HAP-1 (cell line): Measurements from ENCODE around the gene NOL9.

Experiments
- DNase-seq, 2 experiments: peaks; one replicate each; pipeline ENCODE4 v3.0.0-alpha.2; 2016 to 2020; ENCODE audit warnings: low spot score in 2 of 2
- H3K27me3 ChIP-seq: fragments of 250-450 bp; sonication (Bioruptor Pico); 2 replicates; pipeline ENCODE4 v1.5.1; 2020; ENCODE audit warnings: low read depth, mild to moderate bottlenecking, moderate library complexity
- H3K36me3 ChIP-seq: fragments of 250-450 bp; sonication (Bioruptor Pico); replicated peaks from 2 replicates; pipeline ENCODE4 v1.5.1; 2020; ENCODE audit warnings: mild to moderate bottlenecking
- H3K4me1 ChIP-seq: fragments of 250-450 bp; sonication (Bioruptor Pico); 2 replicates; pipeline ENCODE4 v1.5.1; 2020; ENCODE audit warnings: mild to moderate bottlenecking
- H3K4me3 ChIP-seq: fragments of 250-450 bp; sonication (Bioruptor Pico); 2 replicates; pipeline ENCODE4 v1.5.1; 2020; ENCODE audit warnings: mild to moderate bottlenecking, moderate library complexity
- H3K9me3 ChIP-seq: fragments of 250-450 bp; sonication (Bioruptor Pico); 2 replicates; pipeline ENCODE4 v1.5.1; 2020; ENCODE audit warnings: mild to moderate bottlenecking, moderate library complexity
- in situ Hi-C: fragments of 300-500 bp; cut with MboI; formaldehyde crosslinking; loops from 3 replicates; pipeline ENCODE4 v1.14.3; 2020; ENCODE audit warnings: low sequenced_read_pairs, inconsistent platforms, mixed read lengths

NOL9 gene

GRCh38 chr1:6484826-6485167 lies 69.5 kb downstream of the NOL9 start:
- no peak for DNase-seq
- H3K4me3 ChIP-seq = no peak overlapping the region
- in situ Hi-C loops = no loop called here

GRCh38 chr1:6483761-6484117 lies 70.6 kb downstream of the NOL9 start:
- peaks cover 15% of the 10 kb centered on the region for H3K27me3 ChIP-seq
- in situ Hi-C loops = no loop called here
- no peak overlapping the region for H3K4me3 ChIP-seq
- no peak for DNase-seq
- H3K36me3 ChIP-seq = no peaks in the 10 kb centered on the region
- H3K9me3 ChIP-seq = no peaks in the 10 kb centered on the region
- no peaks in the 10 kb centered on the region for H3K4me1 ChIP-seq

More at GRCh38 chr1:6484826-6485167, 69.5 kb downstream of the NOL9 start:
- Histone ChIP-seq H3K27me3 (peaks cover 15% of the 10 kb centered on the region), H3K36me3 (no peaks in the 10 kb centered on the region), H3K9me3 (no peaks in the 10 kb centered on the region), H3K4me1 (no peaks in the 10 kb centered on the region)

- DNase-seq = no peak
- in situ Hi-C loops = no loop called here
- H3K27me3 ChIP-seq = peaks cover 15% of the 10 kb centered on the region
Observed at GRCh38 chr1:6483017-6483760, 71.1 kb downstream of the NOL9 start.

GRCh38 chr1:6481820-6482219 lies 72.5 kb downstream of the NOL9 start:
- DNase-seq = no peak
- Histone ChIP-seq H3K36me3 (no peaks in the 10 kb centered on the region), H3K4me1 (no peaks in the 10 kb centered on the region), H3K9me3 (no peaks in the 10 kb centered on the region), H3K27me3 (peaks cover 15% of the 10 kb centered on the region), H3K4me3 (no peak overlapping the region)
- in situ Hi-C loops = no loop called here

More at GRCh38 chr1:6483017-6483760, 71.1 kb downstream of the NOL9 start:
- Histone ChIP-seq H3K36me3 (no peaks in the 10 kb centered on the region), H3K4me3 (no peak overlapping the region), H3K9me3 (no peaks in the 10 kb centered on the region), H3K4me1 (no peaks in the 10 kb centered on the region)

DNA sequence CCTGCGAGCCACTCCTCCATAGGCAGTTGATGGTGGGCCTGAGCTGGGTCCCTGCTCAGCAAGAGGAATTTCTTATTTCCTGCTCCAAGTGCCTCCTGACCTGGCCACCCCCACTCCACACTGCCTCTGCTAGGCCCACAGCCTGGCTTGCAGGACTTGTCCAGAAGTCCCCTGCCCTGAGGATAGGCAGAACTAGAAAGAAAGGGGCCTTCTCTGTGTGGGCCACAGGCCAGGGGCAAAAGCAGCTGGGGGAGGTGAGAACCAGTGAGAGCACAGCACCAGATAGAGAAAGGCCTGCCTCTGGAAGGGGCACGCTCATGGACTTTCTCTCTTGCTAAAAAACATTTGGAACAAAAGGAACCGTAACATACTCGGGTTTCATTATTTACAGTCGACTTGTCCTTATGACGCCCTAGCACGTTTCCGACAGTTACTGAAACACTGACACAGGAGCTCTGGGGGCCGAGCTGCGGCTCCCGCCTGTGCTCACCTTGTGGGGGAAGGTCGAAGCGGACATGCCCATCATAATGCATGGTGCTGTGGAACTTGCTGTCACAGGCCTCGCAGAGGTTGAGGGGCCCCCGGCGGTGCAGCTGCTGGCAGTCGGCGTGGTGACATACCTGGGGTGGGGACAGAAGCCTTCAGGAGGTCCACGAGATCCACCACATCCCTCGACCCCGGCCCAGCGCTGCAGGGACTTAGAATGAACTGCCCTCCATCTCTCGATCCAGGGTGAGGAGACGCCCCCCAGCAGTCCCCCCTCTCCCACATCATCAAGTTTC lies 77.1 kb downstream of the NOL9 start:
- in situ Hi-C loops = loop anchor here (10.0 kb wide), 2 partner anchors 222 to 748 kb away; no protein-coding TSS in a partner anchor
- H3K4me3 ChIP-seq = no peak overlapping the region
- H3K4me1 ChIP-seq = no peaks in the 10 kb centered on the region
- no peak for DNase-seq
- no peaks in the 10 kb centered on the region; the same call in 1 of the 2 replicates for H3K36me3 ChIP-seq
- no peaks in the 10 kb centered on the region for H3K9me3 ChIP-seq
- no peaks in the 10 kb centered on the region for H3K27me3 ChIP-seq

DNA sequence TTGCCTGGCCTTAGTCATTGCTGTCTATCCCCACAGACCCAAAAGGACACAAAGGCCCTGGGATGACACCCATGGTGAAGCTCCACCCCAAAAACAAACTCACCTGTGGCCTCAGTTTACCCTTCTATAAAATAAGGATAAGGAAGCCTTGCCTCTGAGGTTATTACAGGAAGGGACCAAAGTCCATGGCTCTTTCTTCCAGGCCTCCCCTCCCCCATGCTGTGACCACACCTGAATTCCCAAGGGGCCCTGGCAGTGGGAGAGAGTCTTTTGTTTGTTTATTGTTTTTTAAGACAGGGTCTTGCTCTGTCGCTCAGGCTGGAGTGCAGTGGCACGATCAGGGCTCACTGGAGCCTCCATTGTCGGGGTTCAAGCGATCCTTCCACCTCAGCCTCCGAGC lies 77.8 kb downstream of the NOL9 start:
- in situ Hi-C loops = loop anchor here (10.0 kb wide), 2 partner anchors 222 to 748 kb away; no protein-coding TSS in a partner anchor
- no peak for DNase-seq
- no peaks in the 10 kb centered on the region for H3K27me3 ChIP-seq
- no peak overlapping the region for H3K4me3 ChIP-seq
- H3K4me1 ChIP-seq = no peaks in the 10 kb centered on the region
- H3K9me3 ChIP-seq = no peaks in the 10 kb centered on the region
- H3K36me3 ChIP-seq = no peaks in the 10 kb centered on the region; the same call in 1 of the 2 replicates

DNA sequence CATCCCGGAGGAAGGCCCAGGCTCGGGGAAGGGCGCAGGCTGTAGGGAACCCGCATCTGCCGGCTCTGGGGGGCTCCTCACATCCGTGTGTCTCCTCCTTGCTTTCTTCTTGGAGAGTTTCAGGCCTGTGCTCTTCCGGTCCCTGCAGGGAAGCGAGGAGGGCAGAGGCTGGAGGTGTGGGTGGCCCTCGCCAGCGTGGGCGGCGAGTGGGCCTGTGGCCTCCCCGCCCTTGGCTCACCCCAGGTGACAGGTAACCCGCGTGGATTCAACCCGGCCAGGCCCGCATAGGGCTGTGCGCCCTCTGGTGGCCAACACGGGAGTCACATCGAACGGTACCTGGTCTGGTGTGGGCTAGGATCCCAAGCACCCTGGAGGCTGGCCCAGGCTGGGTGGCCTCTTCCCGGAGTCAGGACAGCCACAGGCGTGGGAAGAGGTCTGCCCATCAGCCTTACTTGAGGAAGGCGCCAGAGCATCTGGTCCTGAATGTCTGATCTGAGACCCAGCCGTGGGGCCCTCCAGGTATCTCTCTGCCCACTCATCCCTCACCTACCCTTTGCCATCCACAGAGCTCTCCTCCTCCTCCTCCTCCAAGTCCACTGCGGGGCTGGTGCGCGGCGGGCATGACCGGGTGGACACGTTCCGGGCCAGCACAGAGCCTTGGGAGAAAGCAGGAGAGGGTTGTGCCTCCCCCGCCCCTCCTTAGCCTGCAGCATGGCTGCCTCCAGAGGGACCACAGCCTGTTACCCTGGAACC lies 78.8 kb downstream of the NOL9 start:
- in situ Hi-C loops = loop anchor here (10.0 kb wide), 2 partner anchors 221 to 749 kb away; no protein-coding TSS in a partner anchor
- peak; percentile 13 to 79 for DNase-seq
- no peaks in the 10 kb centered on the region for H3K27me3 ChIP-seq
- H3K36me3 ChIP-seq = no peaks in the 10 kb centered on the region; the same call in 1 of the 2 replicates
- no peak overlapping the region for H3K4me3 ChIP-seq
- no peaks in the 10 kb centered on the region for H3K9me3 ChIP-seq
- no peaks in the 10 kb centered on the region for H3K4me1 ChIP-seq

- H3K27me3 ChIP-seq = no peaks in the 10 kb centered on the region
- in situ Hi-C loops = loop anchor here (10.0 kb wide), 2 partner anchors 220 to 750 kb away; no protein-coding TSS in a partner anchor
- DNase-seq = no peak
- H3K4me3 ChIP-seq = no peak overlapping the region
- H3K4me1 ChIP-seq = no peaks in the 10 kb centered on the region
- no peaks in the 10 kb centered on the region for H3K9me3 ChIP-seq
- no peaks in the 10 kb centered on the region; the same call in 1 of the 2 replicates for H3K36me3 ChIP-seq
Observed at GRCh38 chr1:6474815-6475282, 79.5 kb downstream of the NOL9 start.

GRCh38 chr1:6473974-6474814 lies 80.1 kb downstream of the NOL9 start:
- Histone ChIP-seq H3K9me3 (no peaks in the 10 kb centered on the region), H3K27me3 (no peaks in the 10 kb centered on the region), H3K4me3 (no peak overlapping the region), H3K36me3 (no peaks in the 10 kb centered on the region; the same call in 1 of the 2 replicates), H3K4me1 (no peaks in the 10 kb centered on the region)
- DNase-seq = no peak
- in situ Hi-C loops = loop anchor here (10.0 kb wide), 2 partner anchors 219 to 751 kb away; no protein-coding TSS in a partner anchor

GRCh38 chr1:6473156-6473555 lies 81.2 kb downstream of the NOL9 start:
- in situ Hi-C loops = loop anchor here (10.0 kb wide), 2 partner anchors 218 to 752 kb away; no protein-coding TSS in a partner anchor
- Histone ChIP-seq H3K27me3 (no peaks in the 10 kb centered on the region), H3K36me3 (no peaks in the 10 kb centered on the region; the same call in 1 of the 2 replicates), H3K4me3 (no peak overlapping the region), H3K9me3 (no peaks in the 10 kb centered on the region), H3K4me1 (no peaks in the 10 kb centered on the region)
- no peak for DNase-seq

DNA sequence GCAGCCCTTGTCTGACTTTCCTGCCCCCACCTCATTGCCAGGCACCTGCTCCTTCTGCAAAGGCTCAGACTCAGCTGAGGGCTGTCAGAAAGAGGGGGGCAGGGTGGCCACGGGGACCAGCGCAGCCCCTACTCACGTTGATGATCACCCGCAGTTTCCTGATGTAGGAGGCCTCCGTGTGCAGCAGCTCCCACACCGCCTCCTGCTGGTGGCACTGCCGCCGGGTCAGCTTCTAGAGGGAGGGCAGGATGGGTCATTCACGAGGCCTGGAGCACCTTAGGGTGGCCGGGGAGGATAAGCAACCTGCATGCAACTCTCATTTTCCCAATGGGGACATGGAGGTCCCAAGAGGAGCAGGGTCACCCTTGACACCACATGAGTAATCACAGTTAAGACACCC lies 81.9 kb downstream of the NOL9 start:
- DNase-seq = peak in 1 of 2 experiments; percentile 42
- no peak overlapping the region for H3K4me3 ChIP-seq
- no peaks in the 10 kb centered on the region for H3K4me1 ChIP-seq
- H3K27me3 ChIP-seq = no peaks in the 10 kb centered on the region
- no peaks in the 10 kb centered on the region; the same call in 1 of the 2 replicates for H3K36me3 ChIP-seq
- in situ Hi-C loops = loop anchor here (10.0 kb wide), 2 partner anchors 218 to 752 kb away; no protein-coding TSS in a partner anchor
- no peaks in the 10 kb centered on the region for H3K9me3 ChIP-seq

GRCh38 chr1:6471970-6472368 lies 82.3 kb downstream of the NOL9 start:
- H3K4me3 ChIP-seq = no peak overlapping the region
- DNase-seq = no peak
- H3K27me3 ChIP-seq = no peaks in the 10 kb centered on the region

More at GRCh38 chr1:6471970-6472368, 82.3 kb downstream of the NOL9 start:
- in situ Hi-C loops = loop anchor here (10.0 kb wide), 2 partner anchors 217 to 753 kb away; no protein-coding TSS in a partner anchor
- Histone ChIP-seq H3K36me3 (no peaks in the 10 kb centered on the region; the same call in 1 of the 2 replicates), H3K4me1 (no peaks in the 10 kb centered on the region), H3K9me3 (no peaks in the 10 kb centered on the region)
